Neutrophil (primary cell): ENCODE results near the gene UACA.
"Not testable (repeated sequence)": the region's sequence is repeated elsewhere in the genome, so short reads cannot be mapped to it uniquely, and the experiment has no call there.

Source experiments
- H3K27ac ChIP-seq: fragments of 200-600 bp; sonication (generic); 2 replicates; pipeline ENCODE4 v1.5.1; 2016; ENCODE audit warnings: mild to moderate bottlenecking, moderate library complexity
- H3K27me3 ChIP-seq: fragments of 200-600 bp; sonication (generic); 2 replicates; pipeline ENCODE4 v1.6.0; 2016; ENCODE audit warnings: mild to moderate bottlenecking
- H3K36me3 ChIP-seq: fragments of 200-600 bp; sonication (generic); 2 replicates; pipeline ENCODE4 v1.5.1; 2017
- H3K4me1 ChIP-seq, 2 experiments: fragments of 200-600 bp in 1 of 2; sonication (generic) in 1 of 2; 1 replicate in 1 of 2; 2 replicates in 1 of 2; pipeline versions ENCODE4 v1.5.1 to v1.6.1; 2013 to 2016; ENCODE audit warnings: low read depth in 1 of 2, low read length in 1 of 2, mild to moderate bottlenecking in 1 of 2, moderate library complexity in 1 of 2; ENCODE audit not compliant: control insufficient read depth in 1 of 2, insufficient read depth in 1 of 2
- H3K4me3 ChIP-seq, 2 experiments: fragments of 200-600 bp in 1 of 2; sonication (generic) in 1 of 2; 1 replicate in 1 of 2; 2 replicates in 1 of 2; pipeline ENCODE4 v1.5.1; 2013 to 2016; ENCODE audit warnings: low read depth in 1 of 2, low read length in 1 of 2, mild to moderate bottlenecking in 1 of 2, moderate library complexity in 1 of 2
- H3K9me3 ChIP-seq: fragments of 200-600 bp; sonication (generic); 2 replicates; pipeline ENCODE4 v1.5.1; 2016
- TF ChIP-seq, protein P1 (sequence below): fragments of 200-600 bp; sonication (generic); IDR thresholded peaks from 2 replicates; pipeline ENCODE4 v1.5.1; 2016; ENCODE audit warnings: antibody characterized with exemption

Gene UACA

DNA sequence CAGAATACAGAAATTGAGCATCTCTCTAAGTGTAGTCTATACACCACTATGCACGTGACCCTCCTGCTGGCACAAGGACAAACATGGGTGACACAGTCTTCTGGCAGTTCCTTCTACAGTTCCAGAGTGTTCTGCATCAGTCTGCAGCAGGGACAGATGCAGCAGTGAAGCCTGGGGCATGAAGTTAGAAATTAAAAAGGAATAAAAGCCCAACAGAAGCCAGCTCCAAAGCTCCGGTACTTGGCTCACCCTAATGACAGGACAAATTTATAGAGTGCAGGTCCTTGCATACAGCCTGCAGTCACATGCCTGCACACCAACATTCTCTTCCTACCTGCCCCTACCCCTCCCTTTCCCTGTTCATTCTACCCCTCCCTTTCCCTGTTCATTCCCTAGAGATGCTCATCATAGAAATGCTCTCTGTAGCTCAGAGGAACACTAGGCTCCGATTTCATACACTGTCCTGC is 15.0 kb downstream of the UACA start:
- H3K27ac ChIP-seq = no peak overlapping the region
- no peaks in the 10 kb centered on the region for H3K9me3 ChIP-seq
- TF ChIP-seq, protein P1, sequence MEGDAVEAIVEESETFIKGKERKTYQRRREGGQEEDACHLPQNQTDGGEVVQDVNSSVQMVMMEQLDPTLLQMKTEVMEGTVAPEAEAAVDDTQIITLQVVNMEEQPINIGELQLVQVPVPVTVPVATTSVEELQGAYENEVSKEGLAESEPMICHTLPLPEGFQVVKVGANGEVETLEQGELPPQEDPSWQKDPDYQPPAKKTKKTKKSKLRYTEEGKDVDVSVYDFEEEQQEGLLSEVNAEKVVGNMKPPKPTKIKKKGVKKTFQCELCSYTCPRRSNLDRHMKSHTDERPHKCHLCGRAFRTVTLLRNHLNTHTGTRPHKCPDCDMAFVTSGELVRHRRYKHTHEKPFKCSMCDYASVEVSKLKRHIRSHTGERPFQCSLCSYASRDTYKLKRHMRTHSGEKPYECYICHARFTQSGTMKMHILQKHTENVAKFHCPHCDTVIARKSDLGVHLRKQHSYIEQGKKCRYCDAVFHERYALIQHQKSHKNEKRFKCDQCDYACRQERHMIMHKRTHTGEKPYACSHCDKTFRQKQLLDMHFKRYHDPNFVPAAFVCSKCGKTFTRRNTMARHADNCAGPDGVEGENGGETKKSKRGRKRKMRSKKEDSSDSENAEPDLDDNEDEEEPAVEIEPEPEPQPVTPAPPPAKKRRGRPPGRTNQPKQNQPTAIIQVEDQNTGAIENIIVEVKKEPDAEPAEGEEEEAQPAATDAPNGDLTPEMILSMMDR = no peak
- H3K4me3 ChIP-seq = no peak overlapping the region
- H3K36me3 ChIP-seq = no peaks in the 10 kb centered on the region
- no peaks in the 10 kb centered on the region for H3K27me3 ChIP-seq
- H3K4me1 ChIP-seq = no peaks in the 10 kb centered on the region

DNA sequence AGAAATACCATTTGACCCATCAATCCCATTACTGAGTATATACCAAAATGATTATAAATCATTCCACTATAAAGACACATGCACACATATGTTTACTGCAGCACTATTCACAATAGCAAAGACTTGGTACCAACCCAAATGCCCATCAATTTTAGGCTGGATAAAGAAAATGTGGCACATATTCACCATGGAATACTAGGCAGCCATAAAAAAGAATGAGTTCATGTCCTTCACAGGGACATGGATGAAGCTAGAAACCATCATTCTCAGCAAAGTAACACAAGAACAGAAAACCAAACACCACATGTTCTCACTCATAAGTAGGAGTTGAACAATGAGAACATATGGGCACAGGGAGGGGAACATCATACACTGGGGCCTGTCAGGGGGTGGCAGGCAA is 16.8 kb downstream of the UACA start:
- H3K27me3 ChIP-seq, H3K9me3 ChIP-seq, H3K4me3 ChIP-seq, H3K27ac ChIP-seq, H3K4me1 ChIP-seq, H3K36me3 ChIP-seq: not testable (repeated sequence)

DNA sequence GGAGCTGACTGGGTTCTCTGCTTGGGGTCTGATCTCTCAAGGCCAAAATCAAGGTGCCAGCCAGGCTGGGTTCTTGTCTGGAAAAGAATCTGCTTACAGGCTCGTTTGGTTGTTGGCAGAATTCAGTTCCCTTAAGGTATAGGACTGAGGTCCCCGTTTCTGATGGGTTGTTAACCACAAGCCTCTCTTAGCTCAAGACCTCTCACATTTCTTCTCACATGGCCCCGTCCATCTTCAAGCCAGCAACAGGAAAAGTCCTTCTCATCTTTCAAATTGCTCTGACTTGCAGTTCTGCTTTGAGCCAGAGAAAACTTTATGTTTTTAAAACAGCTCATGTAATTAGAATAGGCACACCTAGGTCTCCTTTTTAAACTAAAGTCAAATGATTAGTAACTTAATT is 20.4 kb downstream of the UACA start:
- no peaks in the 10 kb centered on the region for H3K9me3 ChIP-seq
- H3K4me1 ChIP-seq = peaks cover 0 to 4% of the 10 kb centered on the region in 2 experiments
- no peak overlapping the region for H3K27ac ChIP-seq
- no peak overlapping the region for H3K4me3 ChIP-seq
- H3K36me3 ChIP-seq = no peaks in the 10 kb centered on the region
- H3K27me3 ChIP-seq = no peaks in the 10 kb centered on the region
- TF ChIP-seq, protein P1 = no peak

DNA sequence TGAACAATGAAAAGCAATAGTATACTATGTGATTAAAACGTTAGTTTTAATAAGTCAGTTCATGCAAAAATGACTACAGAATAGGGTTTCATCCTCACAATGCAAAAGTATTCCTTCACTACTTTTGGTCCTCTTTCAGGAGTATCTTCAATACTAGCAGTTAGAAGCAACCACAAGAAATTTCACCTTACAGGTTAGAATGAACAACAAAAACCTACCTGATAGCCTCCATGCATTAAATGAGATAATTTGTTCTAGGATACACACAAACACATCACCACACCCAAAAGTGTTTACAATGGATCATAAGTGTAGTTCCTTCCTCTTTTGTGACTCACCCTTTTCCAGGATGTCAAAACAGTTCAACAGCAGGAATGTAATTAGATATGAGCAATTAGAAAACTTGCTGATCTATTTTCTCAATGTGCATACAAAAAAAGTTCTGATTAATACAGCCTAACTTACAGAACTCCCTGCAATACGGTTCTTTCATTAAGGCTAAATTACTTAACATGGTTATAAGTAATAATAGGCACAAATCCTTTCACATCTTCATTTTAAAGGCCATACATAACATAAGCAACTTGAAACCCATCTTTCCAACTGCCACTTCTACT is 21.6 kb downstream of the UACA start:
- TF ChIP-seq, protein P1 = no peak
- Histone ChIP-seq H3K4me1 (peaks cover 0 to 4% of the 10 kb centered on the region in 2 experiments), H3K27me3 (no peaks in the 10 kb centered on the region), H3K4me3 (no peak overlapping the region), H3K9me3 (no peaks in the 10 kb centered on the region), H3K27ac (no peak overlapping the region), H3K36me3 (no peaks in the 10 kb centered on the region)

DNA sequence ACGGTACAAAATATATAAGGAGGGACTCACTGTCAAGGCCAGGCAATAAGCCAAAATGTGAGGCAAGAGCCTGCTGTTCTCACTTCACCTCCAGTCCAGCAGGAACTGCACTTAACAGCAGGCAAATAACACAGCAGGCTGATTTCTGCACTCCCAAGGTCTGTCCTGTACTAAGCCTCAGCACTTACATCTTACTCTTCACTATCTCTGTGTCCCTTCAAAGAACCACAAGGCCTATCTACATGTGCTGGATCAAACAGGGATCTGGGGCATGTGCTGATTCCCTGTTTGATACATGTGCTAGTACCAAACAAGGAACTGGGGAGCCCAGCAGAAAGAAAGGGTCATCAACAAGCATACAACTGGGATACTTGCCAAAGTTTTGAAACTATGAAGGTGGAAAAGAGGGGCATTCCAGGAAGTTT is 22.2 kb downstream of the UACA start:
- TF ChIP-seq, protein P1 = no peak
- no peaks in the 10 kb centered on the region for H3K36me3 ChIP-seq
- H3K4me3 ChIP-seq = no peak overlapping the region
- H3K27me3 ChIP-seq = no peaks in the 10 kb centered on the region
- H3K4me1 ChIP-seq = peaks cover 0 to 4% of the 10 kb centered on the region in 2 experiments
- no peak overlapping the region for H3K27ac ChIP-seq
- H3K9me3 ChIP-seq = no peaks in the 10 kb centered on the region

DNA sequence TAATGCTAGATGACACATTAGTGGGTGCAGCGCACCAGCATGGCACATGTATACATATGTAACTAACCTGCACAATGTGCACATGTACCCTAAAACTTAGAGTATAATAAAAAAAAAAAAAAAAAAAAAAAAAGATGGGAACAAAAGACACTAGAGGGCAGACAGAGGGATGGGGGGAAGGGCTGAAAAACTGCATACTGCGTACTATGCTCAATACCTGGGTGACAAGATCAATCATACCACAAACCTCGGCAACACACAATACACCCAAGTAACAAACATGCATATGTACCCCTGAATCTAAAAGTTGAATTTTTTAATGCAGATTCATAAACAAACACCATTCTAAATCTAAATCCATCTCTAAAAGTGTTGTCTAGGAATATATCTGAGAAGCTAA is 28.3 kb downstream of the UACA start:
- not testable (repeated sequence) for H3K27me3 ChIP-seq, H3K36me3 ChIP-seq, H3K4me3 ChIP-seq, H3K27ac ChIP-seq, H3K4me1 ChIP-seq, H3K9me3 ChIP-seq
